ENCODE data around the gene CFAP46.
"Not testable (repeated sequence)": the region's sequence is repeated elsewhere in the genome, so short reads cannot be mapped to it uniquely, and the experiment has no call there.

The CFAP46 gene

DNA sequence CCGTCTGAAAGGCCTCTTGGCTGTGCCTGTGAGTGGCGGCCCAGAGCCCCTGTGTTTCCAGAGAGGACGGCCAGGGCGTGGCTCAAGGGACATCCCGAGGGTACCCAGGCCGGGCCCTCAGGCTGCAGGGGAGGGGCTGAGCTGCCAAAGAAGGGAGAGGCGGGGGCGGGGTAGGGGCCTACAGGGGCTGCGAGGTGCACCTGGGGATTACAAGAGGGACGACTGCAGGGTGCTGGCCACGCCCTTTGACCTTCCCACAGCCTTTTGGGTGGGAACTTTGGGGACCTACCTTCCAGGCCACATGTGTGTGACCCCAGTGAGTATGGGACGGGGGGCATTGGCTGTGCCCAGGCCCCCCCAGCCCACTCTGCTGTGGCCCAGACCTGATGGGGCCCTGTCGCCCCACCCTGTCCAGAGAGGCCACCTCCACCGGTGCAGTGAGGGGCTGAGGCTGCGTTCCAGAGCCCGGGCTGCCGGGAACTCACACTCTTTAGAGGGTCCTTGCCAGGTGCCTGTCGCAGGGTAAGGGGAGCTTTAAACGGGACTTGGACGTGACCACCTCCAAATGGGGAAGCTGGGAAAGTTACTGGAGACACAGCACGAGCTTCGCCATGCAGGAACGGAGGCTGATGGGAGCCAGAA, 137.5 kb downstream of the CFAP46 start:
- DNase-seq (ENCODE audit: low read depth): no peak

DNA sequence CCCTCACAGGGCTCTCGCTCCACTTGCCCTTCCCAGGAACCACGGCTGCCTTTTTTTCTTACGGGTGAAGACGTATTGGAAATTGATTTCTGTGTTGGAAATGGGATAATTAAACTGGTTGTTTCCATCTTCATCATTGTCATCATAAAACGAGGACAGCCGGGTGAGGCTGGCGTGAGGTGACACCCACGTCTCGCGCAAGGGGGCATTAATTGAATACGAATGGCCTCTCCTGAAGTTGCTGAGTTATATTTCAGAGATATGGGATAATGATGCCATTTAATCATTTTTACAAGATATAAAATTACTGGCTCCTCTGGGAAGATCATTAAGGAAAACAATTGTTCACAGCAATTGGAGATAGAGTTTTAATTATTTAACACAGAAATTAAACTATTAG, 138.1 kb downstream of the CFAP46 start:
- DNase-seq (ENCODE audit: low read depth): no peak

DNA sequence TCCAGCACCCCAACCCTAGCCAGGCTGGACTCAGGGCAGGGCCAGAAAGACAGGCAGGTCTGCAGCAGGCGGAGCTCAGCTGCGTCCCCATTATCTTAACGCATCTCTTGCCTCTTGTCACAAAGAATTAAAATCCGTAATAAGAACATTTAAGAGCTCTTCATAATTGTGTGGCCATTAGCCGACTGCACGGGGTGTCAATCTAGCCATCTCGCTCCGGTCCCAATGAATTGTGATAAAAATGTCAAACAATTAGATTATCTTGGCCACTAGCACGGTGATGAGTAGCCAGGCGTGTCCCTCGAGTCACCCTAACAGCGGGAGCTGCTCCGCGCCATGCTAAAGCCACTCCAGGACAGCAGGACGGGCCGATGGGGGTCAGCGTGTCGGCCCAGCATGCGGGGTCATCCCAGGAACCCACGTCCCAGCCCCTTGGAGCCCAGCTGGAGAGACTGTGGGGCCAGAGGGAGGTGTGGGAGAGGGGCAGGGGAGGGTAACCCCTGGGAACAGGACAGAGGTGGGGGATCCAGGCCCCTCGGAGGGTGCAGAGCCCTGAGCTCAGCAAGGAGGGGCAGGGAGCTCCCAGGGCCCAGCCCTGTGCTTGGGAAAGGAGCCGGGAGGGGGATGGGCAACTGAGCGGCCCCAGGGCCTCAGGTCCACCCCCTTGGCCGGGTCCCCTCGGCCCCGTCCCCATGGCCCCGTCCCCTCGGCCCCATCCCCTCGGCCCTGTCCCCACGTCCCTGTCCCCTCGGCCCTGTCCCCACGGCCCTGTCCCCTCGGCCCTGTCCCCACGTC, 138.8 kb downstream of the CFAP46 start:
- DNase-seq (ENCODE audit: low read depth): no peak

DNA sequence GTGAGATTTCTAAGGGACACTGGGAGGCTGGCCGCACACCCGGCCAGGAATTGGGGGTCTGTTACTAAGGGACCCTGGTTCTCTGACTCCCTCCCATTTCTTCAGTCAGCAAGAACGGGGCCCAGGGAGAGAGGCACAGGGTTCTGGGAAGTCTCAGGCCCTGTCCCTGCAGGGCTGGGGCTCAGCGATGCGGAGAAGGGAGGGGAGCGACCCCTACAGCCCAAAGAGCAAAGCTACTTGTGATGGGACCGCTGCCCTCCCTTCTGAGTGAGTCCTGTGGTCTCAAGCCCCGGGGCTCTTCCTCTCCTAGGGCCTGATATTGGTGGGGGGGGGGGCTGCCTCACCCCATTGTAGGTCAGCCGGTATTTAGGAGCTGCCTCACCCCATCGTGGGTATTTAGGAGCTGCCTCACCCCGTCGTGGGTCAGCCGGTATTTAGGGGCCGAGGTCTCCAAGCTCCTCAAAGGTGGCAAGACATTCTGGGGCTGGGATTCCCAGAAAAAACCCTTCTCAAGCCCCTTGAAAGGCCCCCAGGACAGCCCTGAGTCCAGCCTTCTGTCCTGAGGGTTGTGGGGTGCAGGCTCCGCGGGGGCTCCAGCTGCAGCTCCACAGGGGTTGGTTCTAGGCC, 139.6 kb downstream of the CFAP46 start:
- DNase-seq (ENCODE audit: low read depth): no peak

DNA sequence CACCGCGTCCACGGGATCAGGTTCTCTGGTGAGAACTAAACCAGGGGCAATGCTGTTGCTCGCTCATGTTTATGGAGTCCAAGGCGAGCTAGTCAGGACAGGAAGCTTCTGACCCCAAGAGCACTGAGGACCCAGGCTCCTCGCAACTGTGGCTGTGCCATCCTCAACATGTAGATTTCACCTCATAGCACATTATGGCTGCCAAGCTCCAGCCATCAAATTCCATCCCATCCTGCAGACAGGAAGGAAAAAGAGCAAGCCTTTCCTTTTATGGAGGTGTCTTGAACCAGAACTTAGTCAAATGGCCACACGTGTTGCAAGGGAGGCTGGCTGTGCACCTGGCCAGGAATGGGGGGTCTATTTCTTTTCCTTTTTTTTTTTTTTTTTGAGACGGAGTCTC, 140.3 kb downstream of the CFAP46 start:
- no peak for DNase-seq (ENCODE audit: low read depth)

GRCh38 chr10:132799865-132800264, 142.5 kb downstream of the CFAP46 start:
- DNase-seq (ENCODE audit: low read depth): no peak

GRCh38 chr10:132798876-132799275, 143.5 kb downstream of the CFAP46 start:
- no peak for DNase-seq (ENCODE audit: low read depth)

DNA sequence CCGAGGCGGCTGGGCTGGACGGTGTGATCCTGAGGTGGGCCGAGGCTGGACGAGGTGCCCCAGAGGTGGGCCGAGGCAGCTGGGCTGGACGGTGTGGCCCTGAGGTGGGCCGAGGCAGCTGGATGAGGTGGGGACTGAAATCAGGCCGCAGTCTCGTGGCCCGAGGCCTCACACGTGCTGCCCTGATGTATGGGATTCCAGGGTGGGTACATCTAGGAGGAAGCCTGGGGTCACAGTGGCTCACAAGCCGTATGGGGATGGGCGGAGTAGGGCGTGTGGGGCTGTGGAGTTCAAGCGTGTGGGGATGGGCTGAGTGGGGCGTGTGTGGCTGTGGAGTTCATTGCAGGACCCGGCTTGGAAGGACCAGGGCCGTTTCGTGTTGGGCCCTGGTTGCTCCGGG, 144.0 kb downstream of the CFAP46 start:
- no peak for DNase-seq (ENCODE audit: low read depth)

- DNase-seq (ENCODE audit: low read depth): not testable (repeated sequence)
These were observed 144.4 kb downstream of the CFAP46 start for GRCh38 chr10:132797986-132798385.

- no peak for DNase-seq (ENCODE audit: low read depth)
These were observed 145.5 kb downstream of the CFAP46 start for GRCh38 chr10:132796846-132797245.

GRCh38 chr10:132793871-132794849, 148.2 kb downstream of the CFAP46 start:
- DNase-seq (ENCODE audit: low read depth): no peak

DNA sequence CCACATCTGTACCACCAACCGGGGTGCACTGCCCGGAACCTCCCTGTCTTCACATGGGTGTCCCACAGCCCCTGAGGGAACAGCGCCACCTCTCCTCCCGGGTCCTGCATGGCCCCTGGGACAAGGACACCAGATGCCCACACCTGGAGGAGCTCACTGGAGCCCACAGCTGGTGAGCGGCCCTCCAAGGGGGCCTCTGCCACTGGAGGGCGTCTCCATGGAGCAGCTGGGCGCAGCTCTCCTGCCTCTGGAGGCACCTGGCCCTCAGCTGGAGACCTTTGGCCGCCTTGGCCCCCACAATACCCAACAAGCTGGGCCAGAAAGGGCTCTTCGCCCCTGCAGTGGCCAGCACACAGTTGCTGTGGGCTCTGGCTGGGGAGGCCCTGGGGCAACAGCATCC, 149.2 kb downstream of the CFAP46 start:
- no peak for DNase-seq (ENCODE audit: low read depth)

DNA sequence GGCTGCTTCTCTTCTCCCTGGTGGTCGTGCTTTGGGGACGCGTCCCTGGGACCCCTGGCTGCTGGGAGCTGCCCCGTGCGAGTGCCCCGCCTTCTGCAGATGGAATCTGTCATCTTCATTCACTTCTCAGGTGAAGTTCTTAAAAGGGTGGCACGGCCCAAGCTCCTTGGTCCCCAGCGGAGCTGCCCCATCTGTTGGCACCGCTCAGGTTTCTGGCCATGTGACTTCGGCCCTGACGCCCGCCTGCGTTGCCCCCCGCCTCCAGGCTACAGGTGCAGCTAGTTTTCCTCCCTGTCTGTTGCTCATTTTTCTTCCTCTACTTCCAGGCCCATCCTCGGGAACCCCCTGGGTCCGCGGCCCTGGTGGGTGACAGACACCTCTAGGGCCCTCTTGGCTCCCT, 149.6 kb downstream of the CFAP46 start:
- DNase-seq (ENCODE audit: low read depth): no peak

DNA sequence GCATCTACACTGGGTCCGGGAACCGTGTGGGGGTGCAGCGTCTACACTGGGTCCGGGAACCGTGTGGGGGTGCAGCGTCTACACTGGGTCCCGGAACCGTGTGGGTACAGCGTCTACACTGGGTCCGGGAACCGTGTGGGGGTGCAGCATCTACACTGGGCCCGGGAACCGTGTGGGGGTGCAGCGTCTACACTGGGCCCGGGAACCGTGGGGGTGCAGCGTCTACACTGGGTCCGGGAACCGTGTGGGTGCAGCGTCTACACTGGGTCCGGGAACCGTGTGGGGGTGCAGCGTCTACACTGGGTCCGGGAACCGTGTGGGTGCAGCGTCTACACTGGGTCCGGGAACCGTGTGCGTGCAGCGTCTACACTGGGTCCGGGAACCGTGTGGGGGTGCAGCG, 150.3 kb downstream of the CFAP46 start:
- DNase-seq (ENCODE audit: low read depth): not testable (repeated sequence)

DNA sequence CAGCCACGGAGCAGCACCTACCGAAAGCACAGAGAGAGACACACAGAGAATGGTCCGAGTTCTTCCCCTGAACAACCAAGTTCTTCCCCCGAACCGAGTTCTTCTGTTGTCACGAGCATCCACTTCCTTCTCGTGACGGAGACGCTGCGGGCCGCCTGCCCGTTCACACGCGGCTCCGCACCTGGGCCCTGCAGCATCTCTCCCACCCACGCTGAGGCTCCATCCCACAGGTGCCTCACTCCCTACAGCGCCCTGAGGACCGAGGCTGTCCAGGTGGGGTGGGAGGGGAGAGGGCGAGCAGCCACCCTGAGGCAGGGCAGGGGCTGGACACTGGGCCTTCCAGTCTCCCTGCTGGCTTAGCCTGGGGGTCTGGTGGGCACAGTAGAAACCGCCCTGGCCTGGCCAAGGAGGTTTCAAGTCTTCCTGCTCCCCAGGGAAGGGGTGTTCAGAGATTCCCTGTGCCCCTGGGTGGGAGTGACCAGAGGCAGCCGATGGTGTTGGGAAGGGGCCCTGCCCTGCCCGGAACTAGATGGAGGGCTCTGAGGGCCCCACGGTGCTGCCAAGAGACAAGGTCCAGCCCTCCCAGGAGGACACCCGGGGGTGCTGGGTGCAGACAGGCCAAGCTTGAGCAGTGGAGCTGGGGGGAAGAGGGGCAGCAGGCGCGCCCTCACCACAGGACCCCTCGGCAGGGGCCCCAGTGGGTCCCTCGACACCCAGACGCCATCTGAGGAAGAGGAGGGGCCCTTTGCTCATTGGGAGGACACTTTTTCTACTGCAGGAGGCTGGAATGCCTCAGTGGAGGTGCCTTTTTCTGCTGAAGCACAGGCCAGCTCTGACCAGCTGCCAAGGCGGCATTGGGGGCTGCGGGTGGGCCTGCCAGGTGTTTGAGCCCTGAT, 151.2 kb downstream of the CFAP46 start:
- no peak for DNase-seq (ENCODE audit: low read depth)

DNA sequence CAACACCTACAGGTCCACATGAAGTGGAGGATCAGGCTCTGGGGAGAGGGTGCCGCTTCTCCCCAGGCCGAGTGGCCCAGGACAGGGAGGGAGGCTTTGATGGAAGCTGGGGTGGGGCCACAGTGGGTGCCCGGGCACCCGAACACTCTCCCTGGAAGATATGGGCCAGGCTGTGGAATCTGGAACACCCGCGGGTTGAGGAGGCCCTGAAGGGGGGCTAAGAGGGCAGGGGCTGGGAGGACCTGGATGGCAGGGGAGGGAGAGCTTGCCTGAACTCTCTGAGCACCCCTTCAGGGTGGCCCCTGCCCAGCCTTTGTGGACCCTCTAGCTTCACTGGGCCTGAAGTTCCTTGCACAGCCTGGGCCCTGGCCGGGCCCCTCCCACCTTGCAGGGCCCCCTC, 151.9 kb downstream of the CFAP46 start:
- DNase-seq (ENCODE audit: low read depth): no peak

- DNase-seq (ENCODE audit: low read depth): no peak
These were observed 152.7 kb downstream of the CFAP46 start for GRCh38 chr10:132789659-132790148.

GRCh38 chr10:132788831-132789219, 153.5 kb downstream of the CFAP46 start:
- no peak for DNase-seq (ENCODE audit: low read depth)

GRCh38 chr10:132788180-132788830, 154.1 kb downstream of the CFAP46 start:
- DNase-seq (ENCODE audit: low read depth): no peak

DNA sequence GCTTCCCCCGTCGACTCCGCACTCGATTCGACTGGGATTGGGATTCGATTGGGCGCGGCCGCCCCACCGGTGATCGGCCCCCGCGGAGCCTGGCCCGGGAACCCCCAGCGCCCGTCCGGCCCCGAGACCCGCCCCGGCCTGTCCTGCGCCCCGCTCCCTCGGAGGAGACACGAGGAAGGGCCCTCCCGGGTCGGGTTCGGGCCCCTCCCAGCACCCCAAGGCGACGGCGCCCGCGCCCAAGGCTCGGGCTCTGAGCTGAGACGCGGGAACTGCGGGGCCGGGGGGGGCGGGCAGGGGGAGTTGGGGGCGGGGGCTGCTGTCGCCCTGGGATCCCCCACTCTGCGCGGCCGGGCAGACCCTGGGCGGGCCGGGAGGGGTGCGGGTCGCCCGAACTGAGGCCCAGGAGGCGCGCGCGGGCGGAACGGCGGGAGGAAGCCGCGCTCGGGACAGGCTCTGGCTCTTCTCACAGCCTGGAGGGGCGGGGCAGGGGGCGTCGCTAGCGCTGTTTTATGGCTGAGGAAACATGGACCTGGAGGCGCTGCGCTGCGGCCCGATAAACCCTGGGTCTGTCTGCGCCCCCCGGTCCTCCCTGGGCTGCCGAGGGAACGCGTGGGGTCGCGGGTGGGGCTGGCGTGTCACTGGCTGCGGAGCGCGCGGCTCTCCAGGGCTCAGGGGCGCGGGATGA, 154.7 kb downstream of the CFAP46 start:
- DNase-seq (ENCODE audit: low read depth): no peak

Measured in stimulated activated CD8-positive, alpha-beta memory T cell treated with anti-CD3 and anti-CD28 coated beads, Interleukin-15, amount 100 ng/mL, for 24 hours (primary cell).